ENCODE data around the gene KIAA1614.
"Not testable (repeated sequence)": the region's sequence is repeated elsewhere in the genome, so short reads cannot be mapped to it uniquely, and the experiment has no call there.

KIAA1614 gene

GRCh38 chr1:180966744-180967536 lies 54.2 kb downstream of the KIAA1614 start:
- DNase-seq, result no peak

GRCh38 chr1:180967558-180967957 lies 54.9 kb downstream of the KIAA1614 start:
- DNase-seq, result no peak

- DNase-seq, result not testable (repeated sequence)
These were observed 56.1 kb downstream of the KIAA1614 start for GRCh38 chr1:180968834-180969233.

GRCh38 chr1:180969434-180969833 lies 56.7 kb downstream of the KIAA1614 start:
- no peak for DNase-seq

- DNase-seq, result no peak
These were observed 57.8 kb downstream of the KIAA1614 start for GRCh38 chr1:180970333-180971079.

GRCh38 chr1:180971273-180971997 lies 58.7 kb downstream of the KIAA1614 start:
- DNase-seq, result no peak

GRCh38 chr1:180973369-180973768 lies 60.7 kb downstream of the KIAA1614 start:
- no peak for DNase-seq

GRCh38 chr1:180974236-180974635 lies 61.5 kb downstream of the KIAA1614 start:
- DNase-seq, result no peak

- DNase-seq, result no peak
These were observed 62.9 kb downstream of the KIAA1614 start for GRCh38 chr1:180975551-180975950.

- DNase-seq, result no peak
These were observed 63.5 kb downstream of the KIAA1614 start for GRCh38 chr1:180976191-180976590.

- no peak for DNase-seq
These were observed 64.1 kb downstream of the KIAA1614 start for GRCh38 chr1:180976732-180977357.

- no peak for DNase-seq
These were observed 69.1 kb downstream of the KIAA1614 start for GRCh38 chr1:180981596-180982387.

- DNase-seq, result no peak
These were observed 69.7 kb downstream of the KIAA1614 start for GRCh38 chr1:180982422-180982821.

GRCh38 chr1:180988253-180988752 lies 75.6 kb downstream of the KIAA1614 start:
- DNase-seq, result no peak

- no peak for DNase-seq
These were observed 81.6 kb downstream of the KIAA1614 start for GRCh38 chr1:180994262-180994661.

GRCh38 chr1:180997843-180998504 lies 85.3 kb downstream of the KIAA1614 start:
- no peak for DNase-seq
